HEK293 (cell line): ENCODE data around the gene TMSB4X.

Experiments
- CTCF ChIA-PET: fragments of 350-600 bp; formaldehyde crosslinking; extraction: SDS; loops from one replicate; lab custom pipeline; 2021; ENCODE audit warnings: antibody characterized with exemption; lab: Yijun Ruan, JAX
- POLR2A ChIA-PET: fragments of 300-600 bp; formaldehyde crosslinking; extraction: SDS; loops from one replicate; lab custom pipeline; 2020; ENCODE audit warnings: antibody characterized with exemption, inconsistent platforms; lab: Yijun Ruan, JAX
- H3K27ac ChIP-seq: fragments of 200-500 bp; sonication (Bioruptor generic); 2 replicates; pipeline ENCODE4 v1.5.1; 2014; ENCODE audit warnings: low read depth, low read length, control low read depth, inconsistent platforms; ENCODE audit errors: extremely low read depth
- H3K36me3 ChIP-seq, 2 experiments: fragments of 200-500 bp in 1 of 2; sonication (Bioruptor generic) in 1 of 2; 1 replicate in 1 of 2; 2 replicates in 1 of 2; pipeline ENCODE4 v1.5.1; 2014 to 2017; ENCODE audit warnings: inconsistent platforms in 2 of 2, low read length in 2 of 2; ENCODE audit not compliant: control insufficient read depth in 2 of 2, insufficient read depth in 1 of 2
- H3K4me1 ChIP-seq: fragments of 200-500 bp; sonication (Bioruptor generic); 2 replicates; pipeline ENCODE4 v1.5.1; 2014; ENCODE audit warnings: mild to moderate bottlenecking, low read length, inconsistent platforms; ENCODE audit not compliant: control insufficient read depth, insufficient read depth
- H3K4me3 ChIP-seq: 2 replicates; pipeline ENCODE4 v1.5.1; 2011; ENCODE audit warnings: low read depth, mild to moderate bottlenecking, control low read depth, low read length, moderate library complexity
- H3K9me3 ChIP-seq: fragments of 200-500 bp; sonication (Bioruptor generic); 2 replicates; pipeline ENCODE4 v1.5.1; 2014; ENCODE audit warnings: low read depth, low read length, inconsistent platforms; ENCODE audit not compliant: control insufficient read depth, insufficient read depth
- GLIS1 ChIP-seq: fragments of 450-650 bp; formaldehyde crosslinking; IDR thresholded peaks from 2 replicates; pipeline ENCODE4 v1.5.1; 2016; ENCODE audit warnings: missing biosample characterization, missing genetic modification characterization
- RBAK ChIP-seq: fragments of 450-650 bp; formaldehyde crosslinking; IDR thresholded peaks from 2 replicates; pipeline ENCODE4 v1.5.1; 2016; ENCODE audit warnings: missing biosample characterization, missing genetic modification characterization
- SCRT1 ChIP-seq: fragments of 450-650 bp; formaldehyde crosslinking; IDR thresholded peaks from 2 replicates; pipeline ENCODE4 v1.5.1; 2016; ENCODE audit warnings: missing biosample characterization, missing genetic modification characterization, borderline replicate concordance
- SETDB1 ChIP-seq: IDR thresholded peaks from one replicate; pipeline ENCODE4 v1.6.1; 2017; ENCODE audit warnings: mild to moderate bottlenecking, low read length, moderate library complexity, mixed read lengths; ENCODE audit not compliant: insufficient read length
- ZBTB44 ChIP-seq: fragments of 450-650 bp; IDR thresholded peaks from 2 replicates; pipeline ENCODE4 v1.5.1; 2018; ENCODE audit warnings: missing biosample characterization, mild to moderate bottlenecking, missing genetic modification characterization
- ZFP3 ChIP-seq: fragments of 450-650 bp; formaldehyde crosslinking; IDR thresholded peaks from 2 replicates; pipeline ENCODE4 v1.5.1; 2016; ENCODE audit warnings: low read depth, missing biosample characterization, missing genetic modification characterization
- ZFP37 ChIP-seq: fragments of 450-650 bp; formaldehyde crosslinking; IDR thresholded peaks from 2 replicates; pipeline ENCODE4 v1.5.1; 2016; ENCODE audit warnings: missing biosample characterization, missing genetic modification characterization
- ZNF112 ChIP-seq: fragments of 450-650 bp; formaldehyde crosslinking; IDR thresholded peaks from 2 replicates; pipeline ENCODE4 v1.5.0; 2017; ENCODE audit warnings: missing biosample characterization, missing genetic modification characterization
- ZNF114 ChIP-seq: fragments of 450-650 bp; formaldehyde crosslinking; IDR thresholded peaks from 2 replicates; pipeline ENCODE4 v1.5.0; 2017; ENCODE audit warnings: missing biosample characterization, missing genetic modification characterization
- ZNF16 ChIP-seq: fragments of 450-650 bp; formaldehyde crosslinking; IDR thresholded peaks from 2 replicates; pipeline ENCODE4 v1.5.1; 2016; ENCODE audit warnings: low read depth, missing biosample characterization, missing genetic modification characterization
- ZNF239 ChIP-seq: fragments of 450-650 bp; formaldehyde crosslinking; IDR thresholded peaks from 2 replicates; pipeline ENCODE4 v1.5.1; 2016; ENCODE audit warnings: missing biosample characterization, missing genetic modification characterization
- ZNF274 ChIP-seq, 2 experiments: fragments of 200-500 bp in 1 of 2; fragments of 450-650 bp in 1 of 2; sonication (Bioruptor generic) in 1 of 2; formaldehyde crosslinking in 1 of 2; IDR thresholded peaks; 2 replicates each; pipeline versions ENCODE4 v1.5.1 to v1.6.1; 2014 to 2016; ENCODE audit warnings: borderline replicate concordance in 1 of 2, inconsistent platforms in 1 of 2, low read length in 1 of 2, missing biosample characterization in 1 of 2, missing genetic modification characterization in 1 of 2
- ZNF292 ChIP-seq: fragments of 450-650 bp; formaldehyde crosslinking; IDR thresholded peaks from 2 replicates; pipeline ENCODE4 v1.5.1; 2016; ENCODE audit warnings: low read depth, missing biosample characterization, missing genetic modification characterization, borderline replicate concordance
- ZNF510 ChIP-seq: fragments of 450-650 bp; formaldehyde crosslinking; IDR thresholded peaks from 2 replicates; pipeline ENCODE4 v1.5.1; 2018; ENCODE audit warnings: mild to moderate bottlenecking, missing genetic modification characterization, missing biosample characterization; ENCODE audit not compliant: insufficient replicate concordance
- ZNF530 ChIP-seq: fragments of 450-650 bp; formaldehyde crosslinking; IDR thresholded peaks from 2 replicates; pipeline ENCODE4 v1.5.1; 2016; ENCODE audit warnings: low read depth, missing biosample characterization, missing genetic modification characterization
- ZNF544 ChIP-seq: fragments of 450-650 bp; formaldehyde crosslinking; IDR thresholded peaks from 2 replicates; pipeline ENCODE4 v1.5.0; 2017; ENCODE audit warnings: missing biosample characterization, missing genetic modification characterization
- ZNF596 ChIP-seq: fragments of 450-650 bp; IDR thresholded peaks from 2 replicates; pipeline ENCODE4 v1.5.0; 2018; ENCODE audit warnings: missing biosample characterization, mild to moderate bottlenecking, missing genetic modification characterization, moderate library complexity
- ZNF658 ChIP-seq: fragments of 450-650 bp; formaldehyde crosslinking; IDR thresholded peaks from 2 replicates; pipeline ENCODE4; 2016; ENCODE audit warnings: missing biosample characterization, missing genetic modification characterization
- ZNF776 ChIP-seq: fragments of 450-650 bp; formaldehyde crosslinking; IDR thresholded peaks from 2 replicates; pipeline ENCODE4 v1.5.0; 2017; ENCODE audit warnings: missing biosample characterization, missing genetic modification characterization, borderline replicate concordance
- ZNF791 ChIP-seq: fragments of 450-650 bp; formaldehyde crosslinking; IDR thresholded peaks from 2 replicates; pipeline ENCODE4 v1.5.1; 2016; ENCODE audit warnings: missing biosample characterization, missing genetic modification characterization
- TF ChIP-seq, protein P1 (sequence below): fragments of 450-650 bp; formaldehyde crosslinking; IDR thresholded peaks from 2 replicates; pipeline ENCODE4 v1.5.1; 2016; ENCODE audit warnings: missing biosample characterization, missing genetic modification characterization, low read depth

The TMSB4X gene

DNA sequence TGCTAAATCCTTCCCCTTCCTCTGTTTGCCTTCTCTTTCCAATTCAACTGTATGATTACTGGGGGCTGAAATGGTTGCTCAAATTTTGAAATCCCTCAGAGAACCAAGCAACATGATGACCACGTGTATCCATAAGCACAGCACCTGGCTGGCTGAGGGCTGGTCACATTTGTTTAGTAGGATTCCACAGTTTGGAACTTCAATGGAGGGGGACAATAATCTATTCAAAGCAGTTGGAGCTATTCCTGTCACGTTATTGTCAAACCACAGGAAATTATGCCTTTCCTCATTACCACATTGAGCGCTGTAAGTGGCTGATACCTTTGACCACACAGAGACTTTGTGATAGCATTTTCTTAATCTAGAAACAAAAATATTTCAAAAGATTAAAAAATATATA lies 7.0 kb downstream of the TMSB4X start:
- Histone ChIP-seq H3K4me1 (peaks cover 9% of the 10 kb centered on the region), H3K36me3 (peaks cover 0 to 5% of the 10 kb centered on the region in 2 experiments; a peak in 1 of 3 replicates), H3K27ac (no peak overlapping the region), H3K9me3 (no peaks in the 10 kb centered on the region), H3K4me3 (no peak overlapping the region)
- ChIA-PET POLR2A (no interaction called here), CTCF (interaction anchor here (0.6 to 0.8 kb wide), 2 partner anchors 76 to 250 kb away, joined by 3 read pairs; no protein-coding TSS in a partner anchor)
- TF ChIP-seq RBAK, result no peak
- no peak for TF ChIP-seq ZNF112 (tag by site-specific recombination)
- TF ChIP-seq ZNF530 (tag by site-specific recombination), result no peak
- no peak for TF ChIP-seq ZBTB44 (tag by site-specific recombination)
- TF ChIP-seq ZNF292 (tag by site-specific recombination), result no peak
- no peak for TF ChIP-seq ZFP3 (tag by site-specific recombination)

DNA sequence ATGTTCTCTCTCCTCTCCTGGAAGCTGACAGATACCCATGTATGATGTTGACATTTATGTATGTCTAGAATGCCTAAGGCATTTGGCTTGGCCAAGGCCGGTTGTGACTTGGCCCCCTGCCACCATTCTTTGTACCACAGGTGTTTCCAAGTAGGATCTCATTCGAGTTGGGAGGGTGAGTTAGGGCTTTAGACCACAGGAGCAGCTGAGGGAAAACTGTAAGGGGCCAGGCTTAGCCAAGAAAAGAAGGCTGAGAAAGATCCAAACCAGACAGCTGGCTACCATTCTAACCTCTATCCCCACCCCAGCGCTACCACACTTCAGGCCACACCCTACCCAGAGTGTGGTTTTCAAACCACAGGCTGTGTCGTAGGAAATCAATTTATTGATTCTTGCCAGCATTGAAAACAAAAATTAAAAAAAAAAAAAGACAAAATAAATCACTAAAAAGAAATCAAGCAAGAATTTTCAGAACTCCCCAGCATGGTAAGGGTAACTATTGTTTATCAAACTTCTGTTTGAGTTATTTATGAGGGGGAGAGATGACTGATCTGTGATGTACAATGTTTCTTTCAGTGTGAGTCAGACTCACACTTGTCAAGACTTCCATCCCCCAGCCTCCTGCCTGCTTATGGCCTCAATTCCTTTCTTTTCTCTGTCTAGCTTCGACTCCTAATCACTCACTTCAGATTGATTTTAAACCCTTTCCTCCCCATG lies 9.9 kb downstream of the TMSB4X start:
- H3K36me3 ChIP-seq, result no peaks in the 10 kb centered on the region
- no peak for TF ChIP-seq ZNF658 (tag by site-specific recombination)
- TF ChIP-seq, protein P1, sequence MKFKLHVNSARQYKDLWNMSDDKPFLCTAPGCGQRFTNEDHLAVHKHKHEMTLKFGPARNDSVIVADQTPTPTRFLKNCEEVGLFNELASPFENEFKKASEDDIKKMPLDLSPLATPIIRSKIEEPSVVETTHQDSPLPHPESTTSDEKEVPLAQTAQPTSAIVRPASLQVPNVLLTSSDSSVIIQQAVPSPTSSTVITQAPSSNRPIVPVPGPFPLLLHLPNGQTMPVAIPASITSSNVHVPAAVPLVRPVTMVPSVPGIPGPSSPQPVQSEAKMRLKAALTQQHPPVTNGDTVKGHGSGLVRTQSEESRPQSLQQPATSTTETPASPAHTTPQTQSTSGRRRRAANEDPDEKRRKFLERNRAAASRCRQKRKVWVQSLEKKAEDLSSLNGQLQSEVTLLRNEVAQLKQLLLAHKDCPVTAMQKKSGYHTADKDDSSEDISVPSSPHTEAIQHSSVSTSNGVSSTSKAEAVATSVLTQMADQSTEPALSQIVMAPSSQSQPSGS (tag by site-specific recombination), result no peak
- no peak for TF ChIP-seq ZNF776 (tag by site-specific recombination)
- TF ChIP-seq ZNF114, result no peak
- ChIA-PET CTCF (interaction anchor here (0.5 to 2.6 kb wide), 6 partner anchors 34 to 661 kb away, joined by 3 to 15 read pairs (median 4); no protein-coding TSS in a partner anchor), POLR2A (interaction anchor here (0.7 to 2.0 kb wide), 3 partner anchors 9 to 892 kb away, joined by 3 to 13 read pairs (median 4); partner anchors contain the start of gene TMSB4X)
- H3K4me1 ChIP-seq, result peaks cover 9% of the 10 kb centered on the region
- no peaks in the 10 kb centered on the region for H3K9me3 ChIP-seq
- H3K27ac ChIP-seq, result peak overlapping the region; percentile 44; the same call in 1 of the 2 replicates
- H3K4me3 ChIP-seq, result no peak overlapping the region

DNA sequence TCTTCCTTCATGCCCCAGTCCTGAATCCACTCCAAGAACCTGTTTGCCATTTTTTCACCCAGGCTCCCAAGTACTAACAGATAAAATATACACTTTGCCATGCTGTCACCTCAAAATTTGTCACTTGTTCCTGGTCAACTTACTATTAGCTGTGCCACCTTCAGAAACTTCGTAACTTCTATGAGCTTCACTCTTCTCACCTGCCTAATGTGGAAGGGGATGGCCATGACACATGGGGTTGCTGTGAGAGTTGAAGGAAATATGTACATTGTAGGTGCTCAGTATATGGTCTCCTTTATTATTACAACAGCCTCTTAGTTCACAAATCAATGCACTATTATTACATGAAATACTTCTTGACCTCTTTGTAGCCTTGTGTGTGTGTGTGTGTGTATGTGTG lies 10.4 kb downstream of the TMSB4X start:
- Histone ChIP-seq H3K27ac (peak overlapping the region; percentile 44; the same call in 1 of the 2 replicates), H3K9me3 (no peaks in the 10 kb centered on the region), H3K4me3 (no peak overlapping the region)
- no peak for TF ChIP-seq SCRT1
- TF ChIP-seq ZNF544 (tag by site-specific recombination), result no peak
- no peak for TF ChIP-seq ZNF510
- no peak for TF ChIP-seq ZNF239 (tag by site-specific recombination)
- no peak for TF ChIP-seq ZNF791 (tag by site-specific recombination)
- TF ChIP-seq GLIS1 (tag by site-specific recombination), result no peak
- TF ChIP-seq ZFP37 (tag by site-specific recombination), result no peak
- TF ChIP-seq SETDB1, result no peak
- no peak for TF ChIP-seq ZNF596 (tag by site-specific recombination)
- no peak for TF ChIP-seq ZNF274 (IDR thresholded peaks at IDR 0.05; ENCODE audit: low read length)
- no peak for TF ChIP-seq ZNF274 (tag by site-specific recombination; IDR thresholded peaks at IDR 0.05; ENCODE audit: borderline replicate concordance)
- no peak for TF ChIP-seq ZNF776 (tag by site-specific recombination)
- TF ChIP-seq ZNF16 (tag by site-specific recombination), result no peak
- TF ChIP-seq, all 188 proteins: peak for 0
- ChIA-PET POLR2A (interaction anchor here (0.6 to 2.0 kb wide), 4 partner anchors 10 to 891 kb away, joined by 3 to 13 read pairs (median 6); partner anchors contain the start of gene TMSB4X), CTCF (interaction anchor here (0.5 to 2.6 kb wide), 6 partner anchors 35 to 661 kb away, joined by 3 to 15 read pairs (median 4); no protein-coding TSS in a partner anchor)
- Histone ChIP-seq H3K4me1 (peaks cover 9% of the 10 kb centered on the region), H3K36me3 (no peaks in the 10 kb centered on the region)
